KOPT-K1 (cell line): ENCODE data around the gene LRRC8E.

Experiments used
- H3K27ac ChIP-seq: fragments of 200-600 bp; sonication (generic); 2 replicates; pipeline ENCODE4 v1.5.1; 2016; ENCODE audit warnings: antibody characterized with exemption, mild to moderate bottlenecking, low read depth, low read length; ENCODE audit not compliant: poor library complexity, severe bottlenecking
- H3K36me3 ChIP-seq: fragments of 200-600 bp; sonication (generic); 2 replicates; pipeline ENCODE4 v1.5.1; 2017; ENCODE audit warnings: antibody characterized with exemption, mild to moderate bottlenecking, low read length, moderate library complexity; ENCODE audit not compliant: insufficient read depth
- H3K9me3 ChIP-seq: fragments of 200-600 bp; sonication (generic); 2 replicates; pipeline ENCODE4 v1.5.1; 2017; ENCODE audit warnings: antibody characterized with exemption, low read length, mild to moderate bottlenecking; ENCODE audit not compliant: insufficient read depth, poor library complexity, severe bottlenecking

Gene LRRC8E

GRCh38 chr19:7869910-7870511, 18.3 kb upstream of the LRRC8E start:
- Histone ChIP-seq H3K27ac (no peak overlapping the region), H3K36me3 (no peaks in the 10 kb centered on the region)

GRCh38 chr19:7870571-7871436, 17.5 kb upstream of the LRRC8E start:
- Histone ChIP-seq H3K27ac (no peak overlapping the region), H3K36me3 (no peaks in the 10 kb centered on the region), H3K9me3 (no peaks in the 10 kb centered on the region)

More at GRCh38 chr19:7869910-7870511, 18.3 kb upstream of the LRRC8E start:
- no peaks in the 10 kb centered on the region for H3K9me3 ChIP-seq

- Histone ChIP-seq H3K9me3 (no peaks in the 10 kb centered on the region), H3K36me3 (no peaks in the 10 kb centered on the region), H3K27ac (no peak overlapping the region)
Observed at GRCh38 chr19:7871437-7872305, 16.6 kb upstream of the LRRC8E start.

- Histone ChIP-seq H3K9me3 (no peaks in the 10 kb centered on the region), H3K36me3 (no peaks in the 10 kb centered on the region), H3K27ac (no peak overlapping the region)
Observed at GRCh38 chr19:7872306-7873204, 15.8 kb upstream of the LRRC8E start.

- Histone ChIP-seq H3K27ac (no peak overlapping the region), H3K9me3 (no peaks in the 10 kb centered on the region), H3K36me3 (no peaks in the 10 kb centered on the region)
Observed at GRCh38 chr19:7873304-7874075, 14.8 kb upstream of the LRRC8E start.

GRCh38 chr19:7874076-7874896, 14.0 kb upstream of the LRRC8E start, which contains the start of gene PRR36:
Gene PRR36, minus strand, starts transcription at chr19:7874390. Its CDS starts 701 bp downstream, at chr19:7873689.
- no peaks in the 10 kb centered on the region for H3K9me3 ChIP-seq
- no peaks in the 10 kb centered on the region for H3K36me3 ChIP-seq
- H3K27ac ChIP-seq = no peak within 1 kb of the TSS

GRCh38 chr19:7874897-7875273, 13.4 kb upstream of the LRRC8E start:
- Histone ChIP-seq H3K36me3 (no peaks in the 10 kb centered on the region), H3K27ac (no peak overlapping the region), H3K9me3 (no peaks in the 10 kb centered on the region)

GRCh38 chr19:7877249-7877836, 11.0 kb upstream of the LRRC8E start:
- H3K9me3 ChIP-seq = no peaks in the 10 kb centered on the region
- H3K27ac ChIP-seq = no peak overlapping the region
- H3K36me3 ChIP-seq = no peaks in the 10 kb centered on the region

- Histone ChIP-seq H3K9me3 (no peaks in the 10 kb centered on the region), H3K27ac (no peak overlapping the region), H3K36me3 (no peaks in the 10 kb centered on the region)
Observed at GRCh38 chr19:7879111-7879807, 9.1 kb upstream of the LRRC8E start.

GRCh38 chr19:7879836-7880235, 8.5 kb upstream of the LRRC8E start:
- no peaks in the 10 kb centered on the region for H3K9me3 ChIP-seq
- no peaks in the 10 kb centered on the region for H3K36me3 ChIP-seq
- H3K27ac ChIP-seq = no peak overlapping the region

- Histone ChIP-seq H3K36me3 (no peaks in the 10 kb centered on the region), H3K27ac (no peak overlapping the region), H3K9me3 (no peaks in the 10 kb centered on the region)
Observed at GRCh38 chr19:7881910-7882309, 6.4 kb upstream of the LRRC8E start.

- no peaks in the 10 kb centered on the region for H3K9me3 ChIP-seq
- no peak overlapping the region for H3K27ac ChIP-seq
- H3K36me3 ChIP-seq = no peaks in the 10 kb centered on the region
Observed at GRCh38 chr19:7883105-7883504, 5.2 kb upstream of the LRRC8E start.
